ENCODE measurements around the gene SPP1.
"Not testable (repeated sequence)": the region's sequence is repeated elsewhere in the genome, so short reads cannot be mapped to it uniquely, and the experiment has no call there.

Gene SPP1

GRCh38 chr4:87934157-87934704 is 41.3 kb upstream of the SPP1 start:
- no peak for DNase-seq
- no peaks in the 10 kb centered on the region for H3K9me3 ChIP-seq
- no peaks in the 10 kb centered on the region for H3K4me1 ChIP-seq
- H3K4me3 ChIP-seq (ENCODE audit: low read depth, low read length) = no peak overlapping the region
- TF ChIP-seq CTCF (IDR thresholded peaks at IDR 0.05; ENCODE audit: low read depth, low read length) = no peak
- peaks cover 4% of the 10 kb centered on the region; the same call in 1 of the 2 replicates for H3K27me3 ChIP-seq
- no peaks in the 10 kb centered on the region for H3K36me3 ChIP-seq

- no peaks in the 10 kb centered on the region for H3K9me3 ChIP-seq
- no peaks in the 10 kb centered on the region for H3K36me3 ChIP-seq
- H3K4me1 ChIP-seq = no peaks in the 10 kb centered on the region
- H3K4me3 ChIP-seq (ENCODE audit: low read depth, low read length) = no peak overlapping the region
- peaks cover 4% of the 10 kb centered on the region; the same call in 1 of the 2 replicates for H3K27me3 ChIP-seq
- TF ChIP-seq CTCF (IDR thresholded peaks at IDR 0.05; ENCODE audit: low read depth, low read length) = no peak
- no peak for DNase-seq
Measured at GRCh38 chr4:87934973-87935372, 40.5 kb upstream of the SPP1 start.

- H3K4me3 ChIP-seq (ENCODE audit: low read depth, low read length) = not testable (repeated sequence)
Measured at GRCh38 chr4:87935954-87936353, 39.6 kb upstream of the SPP1 start.

GRCh38 chr4:87937523-87937922 is 38.0 kb upstream of the SPP1 start:
- Histone ChIP-seq H3K4me3 (ENCODE audit: low read depth, low read length) (no peak overlapping the region), H3K36me3 (no peaks in the 10 kb centered on the region), H3K27me3 (peaks cover 9% of the 10 kb centered on the region), H3K4me1 (no peaks in the 10 kb centered on the region), H3K9me3 (no peaks in the 10 kb centered on the region)
- DNase-seq = no peak
- TF ChIP-seq CTCF (IDR thresholded peaks at IDR 0.05; ENCODE audit: low read depth, low read length) = no peak

More at GRCh38 chr4:87935954-87936353, 39.6 kb upstream of the SPP1 start:
- not testable (repeated sequence) for H3K36me3 ChIP-seq, H3K27me3 ChIP-seq, H3K4me1 ChIP-seq, H3K9me3 ChIP-seq, DNase-seq

- DNase-seq = no peak
- Histone ChIP-seq H3K4me1 (no peaks in the 10 kb centered on the region), H3K4me3 (ENCODE audit: low read depth, low read length) (no peak overlapping the region), H3K9me3 (no peaks in the 10 kb centered on the region), H3K36me3 (no peaks in the 10 kb centered on the region), H3K27me3 (peaks cover 6% of the 10 kb centered on the region; the same call in 1 of the 2 replicates)
- no peak for TF ChIP-seq CTCF (IDR thresholded peaks at IDR 0.05; ENCODE audit: low read depth, low read length)
Measured at GRCh38 chr4:87938746-87939145, 36.8 kb upstream of the SPP1 start.

GRCh38 chr4:87939978-87940690 is 35.4 kb upstream of the SPP1 start:
- no peak overlapping the region for H3K4me3 ChIP-seq (ENCODE audit: low read depth, low read length)
- TF ChIP-seq CTCF (IDR thresholded peaks at IDR 0.05; ENCODE audit: low read depth, low read length) = no peak
- peaks cover 6% of the 10 kb centered on the region; the same call in 1 of the 2 replicates for H3K27me3 ChIP-seq
- DNase-seq = no peak
- H3K36me3 ChIP-seq = no peaks in the 10 kb centered on the region
- H3K9me3 ChIP-seq = no peaks in the 10 kb centered on the region
- H3K4me1 ChIP-seq = no peaks in the 10 kb centered on the region

- H3K27me3 ChIP-seq = not testable (repeated sequence)
Measured at GRCh38 chr4:87940809-87941208, 34.7 kb upstream of the SPP1 start.

More at GRCh38 chr4:87940809-87941208, 34.7 kb upstream of the SPP1 start:
- H3K4me3 ChIP-seq (ENCODE audit: low read depth, low read length); DNase-seq; H3K36me3 ChIP-seq; H3K4me1 ChIP-seq; H3K9me3 ChIP-seq: not testable (repeated sequence)
